Glomerular visceral epithelial cell (primary cell): ENCODE measurements around the gene RETREG2.

ENCODE experiments used
- DNase-seq: peaks from one replicate; pipeline ENCODE4 v3.0.0-alpha.2; 2016; ENCODE audit errors: extremely low spot score

RETREG2 gene

DNA sequence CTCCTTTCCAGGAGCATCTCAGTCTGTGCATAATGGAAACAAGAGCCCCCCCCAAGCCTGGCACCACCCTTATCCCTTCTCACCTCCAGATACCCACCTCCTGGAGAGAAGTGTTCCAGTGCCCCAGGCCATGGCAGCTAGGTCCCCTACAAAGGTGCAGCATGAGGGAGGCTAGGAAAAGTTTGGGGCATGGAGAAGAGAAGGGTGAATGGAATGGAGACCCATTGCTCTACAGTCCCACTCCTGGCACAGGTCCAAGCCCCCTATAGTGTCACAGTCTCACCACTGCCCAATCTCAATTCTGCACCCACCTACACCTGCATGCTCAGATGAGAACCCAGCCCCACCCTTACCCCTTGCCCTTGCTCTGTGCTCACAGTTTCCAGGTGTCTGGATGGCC lies 9.1 kb upstream of the RETREG2 start:
- DNase-seq, result no peak

DNA sequence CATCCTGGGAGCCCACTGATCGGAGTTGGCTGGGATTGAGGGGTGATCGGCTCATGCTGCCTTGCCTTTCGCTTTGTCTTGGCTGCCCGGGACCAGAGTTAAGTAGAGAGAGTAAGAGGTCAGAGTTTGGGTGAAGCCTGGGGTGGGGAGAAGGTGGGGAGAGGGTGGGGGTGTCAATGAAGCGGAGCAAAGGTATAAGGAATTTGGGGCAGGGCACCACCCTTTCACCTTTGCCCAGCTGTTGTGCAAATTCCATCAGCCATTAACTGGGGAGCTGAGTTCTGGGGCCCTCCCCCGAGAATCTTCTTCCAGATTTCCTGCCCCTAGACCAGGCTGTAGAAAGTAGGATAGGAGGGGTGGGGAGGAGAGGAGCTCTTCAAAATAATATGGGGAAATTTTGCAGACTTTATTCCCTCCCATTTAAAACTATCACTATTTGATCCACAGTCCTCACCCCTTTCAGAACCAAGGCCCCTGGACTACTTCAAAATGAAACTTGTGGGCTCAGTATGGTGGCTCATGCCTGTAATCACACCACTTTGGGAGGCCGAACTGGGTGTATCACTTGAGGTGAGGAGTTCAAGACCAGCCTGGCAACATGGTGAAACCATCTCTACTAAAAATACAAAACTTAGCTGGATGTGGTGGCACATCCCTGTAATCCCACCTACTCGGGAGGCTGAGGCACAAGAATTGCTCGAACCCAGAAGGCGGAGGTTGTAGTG lies 8.0 kb upstream of the RETREG2 start, which contains the start of gene SLC23A3:
Gene SLC23A3, minus strand, starts transcription at position 100 of the 725 bp plus-strand sequence. Its CDS starts 45 bp downstream, at position 55.
- DNase-seq, result no peak

DNA sequence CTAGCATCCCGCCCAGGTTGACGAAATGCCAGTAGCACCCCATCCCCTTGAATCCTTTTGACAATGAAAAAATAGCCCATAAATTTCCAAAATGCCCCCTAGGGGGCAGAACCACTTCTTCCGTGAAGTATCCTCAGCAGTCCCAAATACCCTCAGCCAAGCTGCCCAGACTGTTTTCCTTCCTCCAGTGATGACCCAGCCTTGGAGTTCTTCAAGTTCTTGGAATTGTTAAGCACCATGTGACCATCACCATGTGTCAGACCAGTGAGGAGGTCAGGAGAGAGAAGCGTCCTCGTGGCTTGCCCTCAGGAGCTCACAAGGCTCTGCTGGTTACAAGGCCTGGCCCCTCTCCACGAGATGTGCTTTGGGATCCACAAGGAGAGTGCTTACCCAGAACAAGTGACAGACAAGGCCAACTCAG lies 6.8 kb upstream of the RETREG2 start:
- peak; percentile 69 for DNase-seq

DNA sequence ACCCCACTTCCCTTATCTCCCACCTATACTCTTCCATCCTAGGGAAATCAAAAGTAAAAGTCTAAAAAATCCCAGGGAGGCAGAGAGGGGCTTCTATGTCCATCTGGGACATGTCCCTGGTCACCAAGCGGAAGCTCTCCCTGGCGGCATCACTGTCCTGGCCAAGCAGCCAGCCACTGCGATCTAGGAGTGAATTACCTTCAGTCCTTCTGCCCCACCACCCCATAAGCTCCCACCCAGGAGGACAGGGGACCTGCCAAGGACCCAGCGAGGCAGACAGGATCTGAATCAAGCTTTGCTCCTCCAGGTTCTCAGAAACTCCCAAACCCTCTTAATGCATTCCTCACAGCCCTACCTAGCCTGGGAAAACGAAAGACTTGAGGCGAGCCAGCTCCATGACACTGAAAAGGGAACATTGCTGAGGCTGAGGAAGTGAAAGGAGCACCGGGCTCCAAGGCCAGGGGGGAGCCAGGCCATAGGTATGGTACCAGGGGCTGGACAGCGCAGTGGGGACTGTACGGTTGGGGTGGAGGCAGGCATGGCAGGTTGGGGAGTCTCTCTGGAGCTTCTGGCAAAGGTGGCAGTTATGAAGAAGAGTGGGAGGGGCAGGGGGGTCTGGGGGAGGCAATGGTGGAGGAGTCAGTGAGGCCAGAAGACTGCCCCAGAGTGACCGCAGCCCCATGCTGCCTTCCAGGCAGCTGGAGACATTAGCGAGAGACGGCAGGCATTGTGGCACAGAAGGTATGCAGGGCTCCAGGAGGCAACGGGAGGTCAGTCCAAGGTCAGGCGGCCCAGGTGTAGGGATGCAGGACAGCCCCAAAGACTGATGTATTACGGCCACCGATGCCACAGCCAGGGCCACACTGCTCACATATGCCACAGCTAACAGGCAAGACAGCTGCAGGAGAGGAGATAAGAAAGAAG lies 5.6 kb upstream of the RETREG2 start:
- no peak for DNase-seq

DNA sequence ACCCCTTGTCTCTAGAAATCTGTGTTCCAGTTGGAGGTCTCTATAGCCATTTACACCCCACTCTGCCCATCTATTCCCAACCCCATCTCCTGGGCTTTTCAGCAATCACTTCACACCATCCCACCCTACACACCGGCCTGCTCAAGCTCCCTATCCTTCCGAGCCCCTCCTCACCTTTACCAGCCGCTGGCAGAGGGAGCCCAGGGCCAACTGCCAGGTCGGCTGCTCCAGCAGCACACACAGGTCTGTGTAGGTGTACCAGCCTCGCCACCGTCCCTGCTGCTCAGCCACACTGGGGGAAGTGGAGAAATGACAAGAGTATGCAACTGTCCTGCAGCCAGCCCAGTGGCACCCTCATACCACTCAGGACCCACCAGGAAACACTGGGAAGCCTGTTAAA lies 4.9 kb upstream of the RETREG2 start:
- DNase-seq, result no peak

DNA sequence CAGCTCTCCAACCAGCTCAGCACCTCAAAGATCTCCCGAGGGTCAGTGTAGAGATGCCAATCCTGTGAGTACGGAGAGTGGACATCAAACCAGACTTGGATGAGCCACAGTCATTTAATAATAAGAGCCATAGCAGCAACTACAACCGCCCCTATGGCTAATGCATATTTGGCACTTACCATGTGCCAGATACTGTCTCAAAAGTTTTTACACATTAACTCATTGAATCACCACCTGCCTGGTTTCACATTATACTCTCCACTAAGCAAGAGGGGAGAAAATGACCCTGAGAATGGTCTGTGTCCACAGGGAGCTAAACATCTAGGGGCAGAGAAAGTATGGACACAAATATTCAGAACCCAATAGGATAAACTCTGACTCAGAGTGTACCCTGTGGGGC lies 3.9 kb upstream of the RETREG2 start:
- peak; percentile 68 for DNase-seq

DNA sequence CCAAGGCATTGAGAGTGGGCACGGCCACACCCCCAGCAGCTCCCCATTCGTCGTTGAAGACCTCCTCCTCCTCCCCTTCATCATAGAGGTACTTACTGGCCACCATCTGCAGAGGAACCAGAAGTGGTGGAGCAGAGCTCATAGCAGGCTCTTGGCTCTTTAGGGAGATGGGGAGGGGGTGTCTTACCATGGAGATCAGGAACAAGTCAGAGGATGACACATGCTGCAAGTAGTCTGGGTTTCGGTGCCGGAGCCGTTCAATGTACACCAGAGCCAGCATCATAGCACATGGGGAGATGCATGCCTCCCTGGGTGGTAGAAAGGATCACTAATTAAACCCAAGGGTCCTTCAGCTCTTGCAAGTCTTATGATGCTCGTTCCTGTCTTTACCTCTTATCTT lies 3.3 kb upstream of the RETREG2 start:
- peak; percentile 66 for DNase-seq

DNA sequence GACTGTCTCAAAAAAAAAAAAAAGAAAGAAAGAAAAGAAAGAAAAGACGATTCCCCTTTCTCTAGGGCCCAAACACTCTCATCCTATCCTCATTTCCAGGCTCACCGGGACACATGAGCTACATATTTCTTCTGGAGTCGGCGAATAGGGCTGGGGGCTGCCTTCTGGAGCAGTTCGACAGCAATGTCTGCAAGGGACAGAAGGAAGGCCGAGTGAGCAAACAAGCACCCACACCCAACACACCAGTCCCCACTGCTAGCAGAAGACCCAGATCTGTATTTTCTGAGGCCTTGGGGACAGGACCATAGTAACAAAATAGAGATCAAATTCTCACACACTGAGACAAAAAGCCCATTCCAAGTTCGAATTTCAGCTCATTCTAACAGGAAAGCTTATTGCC lies 2.6 kb upstream of the RETREG2 start:
- no peak for DNase-seq

DNA sequence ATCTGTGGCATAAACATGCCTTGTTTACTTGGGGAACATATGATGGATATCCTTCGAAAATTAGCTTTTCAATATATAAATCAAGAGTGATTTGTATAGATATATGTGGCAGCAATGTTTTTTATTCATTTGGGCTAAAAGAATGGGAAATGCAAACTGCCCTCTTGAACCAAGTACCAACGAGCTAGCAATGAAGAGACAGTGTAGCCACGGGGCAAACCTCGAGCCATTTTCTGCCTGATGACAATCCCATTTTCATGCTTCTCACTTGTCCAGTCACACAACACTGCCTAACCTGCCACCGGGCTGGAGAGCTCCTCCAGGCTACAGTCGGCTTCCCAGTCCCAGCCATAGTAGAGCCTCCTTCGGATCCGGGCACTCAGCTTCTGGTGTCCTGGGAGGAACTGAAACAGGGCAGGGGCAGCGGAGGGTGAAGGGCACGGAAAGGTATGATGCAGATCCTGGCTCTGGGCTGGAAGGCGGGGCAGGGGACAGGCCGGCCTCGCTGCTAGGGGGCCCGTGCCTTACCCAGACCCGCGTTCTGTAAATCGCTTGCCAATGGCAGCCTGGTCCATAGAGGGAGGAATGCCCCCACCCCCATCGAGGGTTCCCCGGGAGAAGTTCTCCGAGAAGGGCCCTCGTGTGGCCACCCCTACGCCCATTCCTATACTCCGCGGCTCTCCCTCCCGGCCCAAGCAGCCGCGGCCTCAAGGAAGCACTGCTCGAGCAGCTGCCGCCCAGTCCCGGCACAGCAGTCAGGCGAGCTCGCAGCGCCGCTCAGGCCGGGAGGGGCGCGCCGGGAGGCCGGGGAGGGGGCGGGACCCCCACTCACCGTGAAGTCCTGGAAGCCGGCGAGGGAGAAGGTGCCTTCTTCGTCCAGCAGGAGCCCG lies 1.9 kb upstream of the RETREG2 start:
- peak; percentile 54 for DNase-seq

DNA sequence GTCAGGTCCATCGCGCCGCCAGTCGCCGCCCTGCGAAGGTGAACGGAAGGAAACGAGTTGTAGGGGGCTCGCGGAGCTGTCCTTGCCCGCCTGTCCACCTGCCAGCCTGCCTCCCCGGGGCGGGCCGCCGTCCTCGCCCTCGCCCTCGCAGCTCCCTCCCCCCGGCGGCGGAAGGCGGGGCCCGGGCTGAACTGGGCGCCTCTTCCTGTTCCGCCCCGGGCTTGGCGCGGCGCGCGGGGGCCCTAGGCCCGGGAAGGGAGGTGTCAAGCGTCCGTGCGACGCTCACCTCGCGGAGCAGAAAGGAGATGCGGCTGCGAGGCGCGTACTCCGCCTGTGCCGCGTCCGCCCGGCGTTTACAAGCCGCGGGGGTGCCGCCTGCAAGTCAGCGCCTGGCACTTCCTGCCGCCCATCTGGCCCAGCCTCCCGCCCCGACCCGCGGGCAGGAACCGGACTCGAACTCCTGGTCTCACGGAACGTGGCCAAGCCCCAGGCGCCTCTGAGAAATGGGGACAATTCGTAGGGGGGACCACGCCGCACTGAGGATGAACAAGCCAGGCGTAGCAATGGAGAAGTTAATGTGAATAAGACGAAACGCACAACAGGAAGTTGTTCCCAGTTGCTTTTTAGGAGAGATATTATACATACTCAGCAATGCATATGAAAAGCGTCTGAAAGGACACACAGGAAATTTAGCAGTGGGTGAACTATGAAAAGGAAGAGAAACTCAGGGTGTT lies 1.1 kb upstream of the RETREG2 start, which contains the start of gene CNPPD1:
Gene CNPPD1, minus strand, starts transcription at position 108 of the 734 bp plus-strand sequence. Its CDS starts 97 bp downstream, at position 11.
- DNase-seq, result peak; percentile 93

DNA sequence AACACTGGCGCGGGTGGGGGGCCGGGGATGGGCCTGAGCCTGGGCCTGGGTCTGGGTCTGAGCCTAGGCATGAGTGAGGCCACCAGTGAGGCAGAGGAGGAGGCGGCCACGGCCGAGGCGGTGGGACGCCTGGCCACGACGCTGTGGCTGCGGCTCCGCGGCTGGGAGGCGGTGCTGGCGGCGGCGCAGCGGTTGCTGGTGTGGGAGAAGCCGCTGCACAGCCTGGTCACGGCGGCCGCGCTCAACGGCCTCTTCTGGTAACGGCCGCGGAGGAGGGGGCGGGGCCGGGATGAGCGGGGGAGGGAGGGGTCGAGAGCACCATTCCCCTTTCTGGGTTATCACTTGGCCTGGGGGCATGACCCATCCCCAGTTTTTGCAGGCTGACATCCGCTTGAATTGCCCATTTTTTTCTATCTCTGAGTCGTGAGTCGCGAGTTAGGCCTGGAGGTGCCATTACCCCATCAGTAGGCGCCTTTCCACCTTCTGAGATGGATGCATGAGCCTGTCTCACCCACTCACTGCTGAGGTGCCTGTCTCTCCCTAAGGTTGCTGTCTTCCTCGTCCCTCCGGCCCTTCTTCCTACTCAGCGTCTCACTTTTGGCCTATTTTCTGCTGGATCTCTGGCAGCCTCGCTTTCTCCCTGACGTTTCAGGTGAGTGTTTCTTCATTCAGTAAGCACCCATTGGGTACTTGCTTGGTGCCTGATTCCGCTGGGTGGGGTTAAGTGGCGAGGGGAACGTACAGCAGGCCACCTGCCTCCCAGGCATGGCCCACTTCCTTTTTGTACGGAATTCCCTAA lies 501 bp downstream of the RETREG2 start:
- DNase-seq, result peak; percentile 47

DNA sequence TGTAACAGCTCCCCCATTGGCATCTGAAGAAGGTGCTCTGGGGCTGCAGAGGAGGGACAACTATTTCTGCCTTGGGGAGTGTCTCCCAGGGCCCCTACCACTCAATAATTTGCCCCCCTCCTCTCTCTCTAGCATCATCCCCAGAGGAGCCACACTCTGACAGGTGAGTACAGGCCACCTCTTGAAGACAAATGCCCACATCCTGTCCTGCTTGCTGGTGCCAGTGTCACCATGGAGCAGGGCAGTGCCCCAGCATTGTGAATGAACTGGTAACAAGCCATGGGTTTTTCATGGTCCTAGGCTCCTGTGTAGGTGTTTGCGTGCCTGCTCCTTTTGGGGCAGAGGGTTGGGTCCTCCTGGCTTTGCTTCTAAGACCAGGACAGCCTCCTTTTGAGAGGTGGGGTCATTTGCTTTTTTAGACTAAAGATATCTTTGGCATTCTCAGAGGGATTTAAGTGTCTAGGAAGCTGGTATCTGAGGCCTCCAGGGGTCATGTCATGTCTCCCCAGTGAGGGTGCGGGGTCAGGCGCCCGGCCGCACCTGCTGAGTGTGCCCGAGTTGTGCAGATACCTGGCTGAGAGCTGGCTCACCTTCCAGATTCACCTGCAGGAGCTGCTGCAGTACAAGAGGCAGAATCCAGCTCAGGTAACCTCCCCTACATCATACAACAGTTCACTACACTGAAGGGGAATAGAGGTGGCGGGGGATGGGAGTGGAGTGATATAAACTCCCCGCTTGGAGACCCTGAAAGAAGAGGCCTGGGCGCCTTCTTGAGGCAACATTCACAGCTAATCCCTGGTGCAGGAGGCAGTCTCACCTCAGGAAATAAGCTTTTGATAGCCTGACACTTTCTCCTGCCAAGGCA lies 1.8 kb downstream of the RETREG2 start:
- DNase-seq, result no peak

DNA sequence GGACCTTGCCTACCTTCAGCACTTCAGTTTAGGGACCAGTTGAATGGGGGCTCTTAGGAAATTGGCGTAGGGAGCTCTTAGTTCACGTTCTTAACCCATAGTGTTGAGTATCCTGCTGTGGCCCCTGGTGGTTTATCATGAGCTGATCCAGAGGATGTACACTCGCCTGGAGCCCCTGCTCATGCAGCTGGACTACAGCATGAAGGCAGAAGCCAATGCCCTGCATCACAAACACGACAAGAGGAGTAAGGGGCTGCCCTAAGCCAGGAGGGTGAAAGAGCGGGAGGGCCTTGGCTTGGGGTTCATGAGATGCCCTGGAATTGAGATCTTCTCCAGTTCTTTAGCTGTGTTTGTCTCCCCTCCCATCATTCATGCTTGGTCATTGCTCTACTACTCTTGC lies 2.9 kb downstream of the RETREG2 start:
- DNase-seq, result no peak

DNA sequence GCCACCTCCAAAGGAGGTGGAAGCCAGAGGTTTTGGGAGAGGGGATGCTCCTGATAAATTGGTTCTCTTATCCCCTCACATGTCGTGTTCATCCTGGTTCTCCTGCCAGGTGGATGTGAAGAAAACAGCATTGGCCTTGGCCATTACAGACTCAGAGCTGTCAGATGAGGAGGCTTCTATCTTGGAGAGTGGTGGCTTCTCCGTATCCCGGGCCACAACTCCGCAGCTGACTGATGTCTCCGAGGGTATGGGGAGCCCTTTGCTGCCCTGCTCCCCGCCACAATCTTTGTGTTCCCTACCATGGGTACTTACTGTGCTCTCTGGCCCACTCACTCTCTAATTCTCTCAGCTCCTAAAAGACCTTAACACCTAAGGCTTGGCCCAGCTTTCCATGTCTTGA lies 3.5 kb downstream of the RETREG2 start:
- no peak for DNase-seq

DNA sequence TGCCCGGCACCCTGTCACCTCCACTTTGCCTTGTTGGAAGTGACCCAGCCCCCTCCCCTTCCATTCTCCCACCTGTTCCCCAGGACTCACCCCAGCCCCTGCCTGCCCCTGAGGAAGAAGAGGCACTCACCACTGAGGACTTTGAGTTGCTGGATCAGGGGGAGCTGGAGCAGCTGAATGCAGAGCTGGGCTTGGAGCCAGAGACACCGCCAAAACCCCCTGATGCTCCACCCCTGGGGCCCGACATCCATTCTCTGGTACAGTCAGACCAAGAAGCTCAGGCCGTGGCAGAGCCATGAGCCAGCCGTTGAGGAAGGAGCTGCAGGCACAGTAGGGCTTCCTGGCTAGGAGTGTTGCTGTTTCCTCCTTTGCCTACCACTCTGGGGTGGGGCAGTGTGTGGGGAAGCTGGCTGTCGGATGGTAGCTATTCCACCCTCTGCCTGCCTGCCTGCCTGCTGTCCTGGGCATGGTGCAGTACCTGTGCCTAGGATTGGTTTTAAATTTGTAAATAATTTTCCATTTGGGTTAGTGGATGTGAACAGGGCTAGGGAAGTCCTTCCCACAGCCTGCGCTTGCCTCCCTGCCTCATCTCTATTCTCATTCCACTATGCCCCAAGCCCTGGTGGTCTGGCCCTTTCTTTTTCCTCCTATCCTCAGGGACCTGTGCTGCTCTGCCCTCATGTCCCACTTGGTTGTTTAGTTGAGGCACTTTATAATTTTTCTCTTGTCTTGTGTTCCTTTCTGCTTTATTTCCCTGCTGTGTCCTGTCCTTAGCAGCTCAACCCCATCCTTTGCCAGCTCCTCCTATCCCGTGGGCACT lies 4.5 kb downstream of the RETREG2 start:
- DNase-seq, result no peak

DNA sequence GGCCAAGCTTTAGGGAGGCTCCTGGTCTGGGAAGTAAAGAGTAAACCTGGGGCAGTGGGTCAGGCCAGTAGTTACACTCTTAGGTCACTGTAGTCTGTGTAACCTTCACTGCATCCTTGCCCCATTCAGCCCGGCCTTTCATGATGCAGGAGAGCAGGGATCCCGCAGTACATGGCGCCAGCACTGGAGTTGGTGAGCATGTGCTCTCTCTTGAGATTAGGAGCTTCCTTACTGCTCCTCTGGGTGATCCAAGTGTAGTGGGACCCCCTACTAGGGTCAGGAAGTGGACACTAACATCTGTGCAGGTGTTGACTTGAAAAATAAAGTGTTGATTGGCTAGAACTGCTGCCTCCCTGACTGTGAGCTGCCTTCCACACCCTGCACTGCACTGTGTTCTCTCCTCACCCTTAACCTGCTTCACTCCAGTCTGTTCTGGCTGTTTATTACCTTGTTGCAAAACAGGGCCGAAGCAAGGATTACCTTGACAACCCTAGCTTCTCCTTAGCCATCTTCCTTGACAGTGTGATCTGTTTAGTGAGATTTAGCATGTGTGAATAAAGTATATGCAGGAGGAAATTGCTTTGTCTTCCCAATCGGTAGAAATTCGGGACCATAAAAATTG lies 5.2 kb downstream of the RETREG2 start:
- DNase-seq, result no peak

DNA sequence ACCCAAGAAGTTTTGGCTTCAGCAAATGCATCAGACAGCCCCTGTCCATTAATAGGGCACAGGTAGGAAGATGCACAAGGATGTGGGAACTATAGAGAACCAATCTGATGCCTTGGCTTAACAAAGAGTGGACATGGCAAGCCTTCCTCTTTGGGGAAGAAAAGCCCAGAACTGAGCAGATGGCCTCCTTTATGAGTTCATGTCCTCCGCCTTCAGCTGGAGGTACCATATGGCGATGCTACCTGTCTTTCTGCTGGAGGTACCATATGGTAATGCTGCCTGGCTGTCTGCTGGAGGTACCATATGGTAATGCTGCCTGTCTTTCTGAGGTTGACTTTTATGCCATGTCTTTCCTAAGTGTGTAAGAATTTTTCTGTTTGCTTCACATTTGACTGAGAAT lies 6.0 kb downstream of the RETREG2 start:
- no peak for DNase-seq
